Stimulated activated CD8-positive, alpha-beta memory T cell treated with anti-CD3 and anti-CD28 coated beads, Interleukin-4, amount 100 ng/mL, for 1 hour (primary cell): Measurements from ENCODE around the gene VTI1A.
"Not testable (repeated sequence)": the region's sequence is repeated elsewhere in the genome, so short reads cannot be mapped to it uniquely, and the experiment has no call there.

ENCODE experiments used
- DNase-seq, 2 donors: peaks; one replicate each; pipeline ENCODE4 v3.0.0-alpha.2; 2020; ENCODE audit warnings: low read depth in 2 of 2, low spot score in 1 of 2

Gene VTI1A

GRCh38 chr10:112454910-112455779 is 8.1 kb downstream of the VTI1A start:
- DNase-seq, result no peak

- DNase-seq, result no peak
Measured at GRCh38 chr10:112456533-112456932, 9.5 kb downstream of the VTI1A start.

- DNase-seq, result no peak
Measured at GRCh38 chr10:112460366-112460765, 13.4 kb downstream of the VTI1A start.

- DNase-seq, result no peak
Measured at GRCh38 chr10:112461029-112461887, 14.2 kb downstream of the VTI1A start.

GRCh38 chr10:112464074-112464473 is 17.1 kb downstream of the VTI1A start:
- not testable (repeated sequence) for DNase-seq

- no peak for DNase-seq
Measured at GRCh38 chr10:112465299-112465883, 18.4 kb downstream of the VTI1A start.

GRCh38 chr10:112466802-112467201 is 19.8 kb downstream of the VTI1A start:
- no peak for DNase-seq

GRCh38 chr10:112467541-112468075 is 20.6 kb downstream of the VTI1A start:
- DNase-seq, result no peak

- DNase-seq, result no peak
Measured at GRCh38 chr10:112471878-112472487, 25.0 kb downstream of the VTI1A start.

GRCh38 chr10:112475575-112476218 is 28.7 kb downstream of the VTI1A start:
- no peak for DNase-seq

- DNase-seq, result no peak
Measured at GRCh38 chr10:112481602-112482001, 34.6 kb downstream of the VTI1A start.

- DNase-seq, result no peak
Measured at GRCh38 chr10:112484399-112484798, 37.4 kb downstream of the VTI1A start.

GRCh38 chr10:112487964-112488363 is 40.9 kb downstream of the VTI1A start:
- no peak for DNase-seq

GRCh38 chr10:112490545-112490944 is 43.5 kb downstream of the VTI1A start:
- no peak for DNase-seq

- DNase-seq, result no peak
Measured at GRCh38 chr10:112491144-112491543, 44.1 kb downstream of the VTI1A start.

- no peak for DNase-seq
Measured at GRCh38 chr10:112492736-112493135, 45.7 kb downstream of the VTI1A start.

- no peak for DNase-seq
Measured at GRCh38 chr10:112497347-112497950, 50.4 kb downstream of the VTI1A start.

- DNase-seq, result no peak
Measured at GRCh38 chr10:112498806-112499205, 51.8 kb downstream of the VTI1A start.

- not testable (repeated sequence) for DNase-seq
Measured at GRCh38 chr10:112499985-112500384, 53.0 kb downstream of the VTI1A start.

GRCh38 chr10:112502536-112502935 is 55.5 kb downstream of the VTI1A start:
- DNase-seq, result no peak
